AG04449 (cell line): ENCODE data around the gene LDB2.
"Not testable (repeated sequence)": the region's sequence is repeated elsewhere in the genome, so short reads cannot be mapped to it uniquely, and the experiment has no call there.

ENCODE experiments used
- CTCF ChIA-PET: fragments of 350-600 bp; formaldehyde crosslinking; extraction: SDS; loops from one replicate; lab custom pipeline; 2021; ENCODE audit warnings: antibody characterized with exemption; lab: Yijun Ruan, JAX
- POLR2A ChIA-PET: fragments of 400-600, 350-600 bp; formaldehyde crosslinking; extraction: SDS; loops from one replicate; lab custom pipeline; 2020; ENCODE audit warnings: antibody characterized with exemption, inconsistent platforms; lab: Yijun Ruan, JAX
- DNase-seq: peaks from one replicate; pipeline ENCODE4 v3.0.0-alpha.2; 2010; ENCODE audit warnings: low read depth, low spot score
- H3K4me3 ChIP-seq: 2 replicates; pipeline ENCODE4 v1.5.1; 2011; ENCODE audit warnings: low read depth, mild to moderate bottlenecking, control low read depth, low read length
- TF ChIP-seq, protein P1 (sequence below): IDR thresholded peaks from one replicate; pipeline ENCODE4 v1.5.1; 2011; ENCODE audit warnings: mild to moderate bottlenecking, moderate library complexity, low read length, control low read depth, inconsistent platforms; ENCODE audit not compliant: insufficient read depth; ENCODE audit errors: missing control alignments

The LDB2 gene

DNA sequence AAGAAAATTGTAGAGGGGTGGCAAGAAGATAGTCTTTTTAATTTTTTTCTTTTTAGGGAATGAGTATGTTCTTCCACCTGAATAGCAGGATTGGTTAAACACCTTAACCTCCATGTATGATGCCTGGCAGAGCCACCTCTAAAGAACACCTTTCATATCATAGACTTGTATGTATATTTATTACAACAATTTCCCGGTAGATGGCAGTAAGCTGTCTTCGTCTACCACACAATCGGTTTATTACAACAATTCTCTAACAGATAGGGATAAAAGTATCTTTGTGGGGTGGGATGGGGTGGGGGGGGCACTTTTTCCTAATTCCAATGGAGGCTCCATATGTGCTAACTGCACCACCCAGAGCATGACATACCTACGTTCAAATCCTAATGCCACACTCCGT is 255.5 kb downstream of the LDB2 start:
- POLR2A ChIA-PET, result no interaction called here
- TF ChIP-seq, protein P1, sequence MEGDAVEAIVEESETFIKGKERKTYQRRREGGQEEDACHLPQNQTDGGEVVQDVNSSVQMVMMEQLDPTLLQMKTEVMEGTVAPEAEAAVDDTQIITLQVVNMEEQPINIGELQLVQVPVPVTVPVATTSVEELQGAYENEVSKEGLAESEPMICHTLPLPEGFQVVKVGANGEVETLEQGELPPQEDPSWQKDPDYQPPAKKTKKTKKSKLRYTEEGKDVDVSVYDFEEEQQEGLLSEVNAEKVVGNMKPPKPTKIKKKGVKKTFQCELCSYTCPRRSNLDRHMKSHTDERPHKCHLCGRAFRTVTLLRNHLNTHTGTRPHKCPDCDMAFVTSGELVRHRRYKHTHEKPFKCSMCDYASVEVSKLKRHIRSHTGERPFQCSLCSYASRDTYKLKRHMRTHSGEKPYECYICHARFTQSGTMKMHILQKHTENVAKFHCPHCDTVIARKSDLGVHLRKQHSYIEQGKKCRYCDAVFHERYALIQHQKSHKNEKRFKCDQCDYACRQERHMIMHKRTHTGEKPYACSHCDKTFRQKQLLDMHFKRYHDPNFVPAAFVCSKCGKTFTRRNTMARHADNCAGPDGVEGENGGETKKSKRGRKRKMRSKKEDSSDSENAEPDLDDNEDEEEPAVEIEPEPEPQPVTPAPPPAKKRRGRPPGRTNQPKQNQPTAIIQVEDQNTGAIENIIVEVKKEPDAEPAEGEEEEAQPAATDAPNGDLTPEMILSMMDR, result no peak
- DNase-seq, result no peak
- CTCF ChIA-PET, result interaction anchor here (0.7 to 2.7 kb wide), 6 partner anchors 10 to 151 kb away, joined by 3 to 9 read pairs (median 3); no protein-coding TSS in a partner anchor
- no peak overlapping the region for H3K4me3 ChIP-seq

DNA sequence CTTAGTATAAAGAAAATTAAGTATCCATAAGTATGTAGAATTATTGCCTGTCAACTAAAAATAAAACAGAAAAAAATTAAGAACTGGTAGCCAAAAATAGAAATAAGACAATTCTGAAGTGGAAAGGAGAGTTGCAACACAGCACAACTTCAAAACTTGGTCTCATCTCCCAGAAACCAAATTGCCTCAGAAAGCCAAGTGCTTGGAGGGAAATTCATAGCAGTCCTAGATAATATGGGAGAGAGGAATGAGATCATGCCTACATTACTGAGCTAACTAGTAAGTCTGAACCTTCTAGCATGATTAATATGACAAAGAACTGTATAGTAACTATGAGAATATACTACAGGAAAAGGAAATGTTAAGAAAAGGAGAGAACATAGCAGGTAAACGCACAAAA is 256.5 kb downstream of the LDB2 start:
- DNase-seq, result peak; percentile 71
- TF ChIP-seq, protein P1, result no peak
- POLR2A ChIA-PET, result no interaction called here

DNA sequence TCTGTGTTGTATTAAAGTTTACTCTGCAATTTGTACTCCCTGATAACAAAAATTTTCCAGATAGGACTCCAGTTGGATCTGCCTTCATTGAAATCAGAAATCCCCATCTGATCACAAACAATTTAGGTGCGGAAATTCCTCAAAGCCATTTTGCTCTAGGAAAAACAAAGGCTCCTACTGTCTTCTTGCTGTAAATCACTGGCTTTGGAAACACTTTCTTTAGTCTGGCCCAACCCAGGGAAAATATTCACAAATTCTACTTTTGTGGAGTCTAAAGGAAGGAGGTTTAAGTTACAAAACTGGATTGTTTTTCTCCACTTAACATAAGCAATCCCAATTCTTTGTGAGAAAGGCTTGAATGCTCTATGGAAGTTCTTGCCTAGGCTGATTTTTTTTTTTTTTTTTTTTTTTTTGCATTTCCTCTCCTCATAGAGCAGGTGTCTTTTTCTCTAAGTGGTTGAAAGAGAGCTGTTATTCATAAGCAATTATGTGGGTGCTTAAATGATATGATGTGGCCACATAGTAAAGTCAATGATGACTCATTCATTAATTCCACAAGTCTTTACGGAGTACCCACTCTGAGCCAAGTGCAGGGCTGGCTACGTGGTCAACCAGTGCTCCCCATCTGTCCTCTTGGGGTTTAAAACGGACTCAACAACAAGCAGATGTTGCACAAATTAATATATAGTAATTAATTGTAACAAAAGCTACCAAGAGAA is 261.4 kb downstream of the LDB2 start:
- no peak for DNase-seq
- ChIA-PET POLR2A (no interaction called here), CTCF (no interaction called here)

More for the DNA sequence above, 256.5 kb downstream of the LDB2 start:
- CTCF ChIA-PET, result interaction anchor here (0.8 to 2.7 kb wide), 4 partner anchors 11 to 704 kb away, joined by 3 to 9 read pairs (median 4); no protein-coding TSS in a partner anchor
- no peak overlapping the region for H3K4me3 ChIP-seq

DNA sequence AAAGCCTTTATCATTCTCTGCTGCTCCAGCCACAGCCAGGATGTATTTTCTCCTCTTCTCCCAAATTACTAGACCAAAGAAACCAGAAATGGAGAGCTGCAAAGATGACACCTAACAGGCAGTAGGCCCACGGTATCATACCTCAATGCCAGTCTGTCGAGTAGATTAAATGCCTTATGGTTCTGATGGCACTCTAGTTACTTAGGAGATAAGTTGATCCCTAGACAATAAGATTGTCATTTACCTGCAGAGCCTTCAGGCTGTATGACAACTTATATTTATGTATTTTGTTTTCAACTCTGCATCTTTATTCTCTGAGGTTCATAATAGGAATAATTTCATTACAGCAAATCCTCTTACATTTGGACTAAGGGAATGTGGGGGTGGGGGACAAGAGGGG is 262.1 kb downstream of the LDB2 start:
- ChIA-PET POLR2A (no interaction called here), CTCF (no interaction called here)

More for the DNA sequence above, 261.4 kb downstream of the LDB2 start:
- no peak overlapping the region for H3K4me3 ChIP-seq
- TF ChIP-seq, protein P1, result no peak

DNA sequence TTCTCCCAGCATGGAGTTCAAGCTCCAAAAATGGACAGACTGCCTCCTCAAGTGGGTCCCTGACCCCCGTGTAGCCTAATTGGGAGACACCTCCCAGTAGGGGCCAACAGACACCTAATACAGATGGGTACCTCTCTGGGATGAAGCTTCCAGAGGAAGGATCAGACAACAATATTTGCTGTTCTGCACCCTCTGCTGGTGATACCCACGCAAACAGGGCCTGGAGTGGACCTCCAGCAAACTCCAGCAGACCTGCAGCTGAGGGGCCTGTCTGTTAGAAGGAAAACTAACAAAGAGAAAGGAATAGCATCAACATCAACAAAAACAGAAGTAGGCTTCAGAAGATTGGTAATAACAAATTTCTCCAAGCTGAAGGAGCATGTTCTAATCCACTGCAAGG is 269.2 kb downstream of the LDB2 start:
- CTCF ChIA-PET, result interaction anchor here (1.3 kb wide), 1 partner anchor 112 kb away, joined by 3 read pairs; no protein-coding TSS in a partner anchor
- DNase-seq, POLR2A ChIA-PET, H3K4me3 ChIP-seq: not testable (repeated sequence)

More for the DNA sequence above, 262.1 kb downstream of the LDB2 start:
- TF ChIP-seq, protein P1, result no peak
- no peak for DNase-seq
- H3K4me3 ChIP-seq, result no peak overlapping the region

DNA sequence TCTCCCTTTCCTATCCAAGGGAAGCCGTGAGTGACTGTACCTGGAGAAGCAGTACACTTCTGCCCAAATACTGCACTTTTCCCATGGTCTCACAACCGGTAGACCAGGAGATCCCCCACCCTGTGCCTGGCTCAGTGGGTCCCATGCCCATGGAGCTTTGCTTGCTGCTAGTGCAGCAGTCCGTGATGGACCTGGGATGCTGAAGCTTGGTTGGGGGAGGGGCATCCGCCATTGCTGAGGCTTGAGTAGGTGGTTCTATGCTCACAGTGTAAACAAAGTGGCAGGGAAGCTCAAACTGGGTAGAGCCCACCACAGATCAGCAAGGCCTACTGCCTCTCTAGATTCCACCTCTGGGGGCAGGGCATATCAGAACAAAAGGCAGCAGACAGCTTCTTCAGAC is 269.6 kb downstream of the LDB2 start:
- DNase-seq, H3K4me3 ChIP-seq, POLR2A ChIA-PET: not testable (repeated sequence)
- CTCF ChIA-PET, result interaction anchor here (1.5 kb wide), 1 partner anchor 11 kb away, joined by 4 read pairs; no protein-coding TSS in a partner anchor

DNA sequence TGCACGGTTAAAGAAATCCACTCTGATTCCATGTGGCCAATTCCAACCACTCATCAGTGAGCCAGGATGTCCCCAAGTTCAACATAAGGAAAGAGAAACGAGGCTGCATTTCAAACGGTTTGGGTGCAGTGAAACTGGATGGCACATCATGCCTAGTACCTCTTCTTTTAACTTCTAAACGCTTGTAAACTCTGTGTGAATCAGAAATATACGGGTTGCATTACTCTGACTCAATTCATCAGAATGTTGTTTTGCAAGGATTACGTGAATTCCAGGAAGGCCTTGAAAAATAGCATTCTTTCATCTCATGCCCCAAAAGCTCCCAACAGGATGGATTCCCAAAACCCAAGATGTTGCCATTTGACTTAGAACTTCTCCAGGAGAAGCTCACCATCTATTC is 270.4 kb downstream of the LDB2 start:
- CTCF ChIA-PET, result interaction anchor here (1.5 kb wide), 1 partner anchor 12 kb away, joined by 4 read pairs; no protein-coding TSS in a partner anchor
- POLR2A ChIA-PET, result no interaction called here
- H3K4me3 ChIP-seq, result no peak overlapping the region
- DNase-seq, result peak; percentile 92
- TF ChIP-seq, protein P1, result no peak
